D721Med (cell line): ENCODE data around the gene SOCS1.

ENCODE experiments used
- DNase-seq: peaks from one replicate; pipeline ENCODE4 v3.0.0; 2011; ENCODE audit warnings: low spot score; ENCODE audit not compliant: insufficient read length
- FAIRE-seq: peaks from 2 replicates; lab custom pipeline; 2011; peaks lifted over from hg19 to GRCh38; lab: Jason Lieb, UNC
- TF ChIP-seq, protein P1 (sequence below): IDR thresholded peaks from 2 replicates; pipeline ENCODE4 v1.5.1; 2012; ENCODE audit warnings: mild to moderate bottlenecking, control low read depth; ENCODE audit not compliant: insufficient read depth; ENCODE audit errors: missing control alignments

SOCS1 gene

DNA sequence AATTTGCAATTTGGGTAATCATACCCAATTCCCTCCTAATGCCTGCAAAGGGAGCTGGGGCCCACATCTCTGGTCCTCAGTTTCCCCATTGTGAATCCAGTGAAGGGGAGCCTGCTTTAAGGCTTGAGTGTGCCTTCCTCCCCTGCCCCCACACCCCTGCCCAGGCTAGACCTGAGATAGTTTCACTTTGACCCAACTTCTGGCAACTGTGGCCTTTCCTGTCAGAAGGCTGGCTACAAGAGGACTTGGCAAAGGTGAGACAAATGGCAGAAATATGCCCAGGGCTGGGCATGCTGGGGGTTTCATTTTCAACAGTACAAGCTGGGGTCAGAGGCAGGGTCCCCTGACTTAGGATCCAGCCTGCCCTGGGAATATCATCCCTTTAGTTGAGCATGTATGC is 10.0 kb downstream of the SOCS1 start:
- FAIRE-seq (no peak), DNase-seq (no peak)
- TF ChIP-seq, protein P1, sequence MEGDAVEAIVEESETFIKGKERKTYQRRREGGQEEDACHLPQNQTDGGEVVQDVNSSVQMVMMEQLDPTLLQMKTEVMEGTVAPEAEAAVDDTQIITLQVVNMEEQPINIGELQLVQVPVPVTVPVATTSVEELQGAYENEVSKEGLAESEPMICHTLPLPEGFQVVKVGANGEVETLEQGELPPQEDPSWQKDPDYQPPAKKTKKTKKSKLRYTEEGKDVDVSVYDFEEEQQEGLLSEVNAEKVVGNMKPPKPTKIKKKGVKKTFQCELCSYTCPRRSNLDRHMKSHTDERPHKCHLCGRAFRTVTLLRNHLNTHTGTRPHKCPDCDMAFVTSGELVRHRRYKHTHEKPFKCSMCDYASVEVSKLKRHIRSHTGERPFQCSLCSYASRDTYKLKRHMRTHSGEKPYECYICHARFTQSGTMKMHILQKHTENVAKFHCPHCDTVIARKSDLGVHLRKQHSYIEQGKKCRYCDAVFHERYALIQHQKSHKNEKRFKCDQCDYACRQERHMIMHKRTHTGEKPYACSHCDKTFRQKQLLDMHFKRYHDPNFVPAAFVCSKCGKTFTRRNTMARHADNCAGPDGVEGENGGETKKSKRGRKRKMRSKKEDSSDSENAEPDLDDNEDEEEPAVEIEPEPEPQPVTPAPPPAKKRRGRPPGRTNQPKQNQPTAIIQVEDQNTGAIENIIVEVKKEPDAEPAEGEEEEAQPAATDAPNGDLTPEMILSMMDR = no peak

DNA sequence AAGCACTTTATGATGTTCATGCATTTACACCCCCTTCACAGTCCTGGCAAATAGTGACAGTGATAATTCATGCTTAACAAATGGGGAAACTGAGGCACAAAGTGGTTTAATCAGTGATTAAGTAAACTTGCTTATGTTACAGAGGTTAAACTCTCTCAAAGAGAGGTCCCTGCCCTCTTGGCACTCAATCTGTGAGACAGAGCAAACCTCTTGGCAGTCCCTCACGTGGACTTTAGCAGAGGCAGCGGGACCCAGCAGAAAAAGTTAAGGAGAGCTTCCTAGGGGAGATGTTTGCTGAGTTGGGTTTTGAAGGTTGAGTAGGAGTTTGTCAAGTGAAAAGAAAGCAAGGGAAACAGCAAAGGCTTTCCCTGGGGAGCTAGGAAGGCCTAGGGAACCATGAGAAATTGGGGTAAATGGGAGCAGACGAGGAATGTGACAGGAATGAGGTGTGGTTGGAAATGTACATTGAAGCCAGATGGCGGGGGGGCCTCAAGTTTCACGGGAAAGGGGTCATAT is 10.7 kb downstream of the SOCS1 start:
- DNase-seq = no peak
- TF ChIP-seq, protein P1 = no peak

DNA sequence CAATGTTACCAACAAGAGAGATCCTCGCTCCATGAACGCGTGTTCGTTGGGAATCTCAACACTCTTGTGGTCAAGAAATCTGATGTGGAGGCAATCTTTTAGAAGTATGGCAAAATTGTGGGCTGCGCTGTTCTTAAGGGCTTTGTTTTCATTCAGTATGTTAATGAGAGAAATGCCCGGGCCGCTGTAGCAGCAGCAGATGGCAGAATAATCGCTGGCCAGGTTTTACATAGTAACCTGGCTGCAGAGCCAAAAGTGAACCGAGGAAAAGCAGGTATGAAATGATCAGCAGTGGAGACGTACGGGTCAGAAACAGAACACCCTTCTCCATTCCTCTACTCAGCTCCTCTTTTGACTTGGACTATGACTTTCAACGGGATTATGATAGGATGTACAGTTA is 13.3 kb downstream of the SOCS1 start:
- DNase-seq (no peak), FAIRE-seq (no peak)
- TF ChIP-seq, protein P1 = no peak

More for the DNA sequence above, 10.7 kb downstream of the SOCS1 start:
- FAIRE-seq = no peak

DNA sequence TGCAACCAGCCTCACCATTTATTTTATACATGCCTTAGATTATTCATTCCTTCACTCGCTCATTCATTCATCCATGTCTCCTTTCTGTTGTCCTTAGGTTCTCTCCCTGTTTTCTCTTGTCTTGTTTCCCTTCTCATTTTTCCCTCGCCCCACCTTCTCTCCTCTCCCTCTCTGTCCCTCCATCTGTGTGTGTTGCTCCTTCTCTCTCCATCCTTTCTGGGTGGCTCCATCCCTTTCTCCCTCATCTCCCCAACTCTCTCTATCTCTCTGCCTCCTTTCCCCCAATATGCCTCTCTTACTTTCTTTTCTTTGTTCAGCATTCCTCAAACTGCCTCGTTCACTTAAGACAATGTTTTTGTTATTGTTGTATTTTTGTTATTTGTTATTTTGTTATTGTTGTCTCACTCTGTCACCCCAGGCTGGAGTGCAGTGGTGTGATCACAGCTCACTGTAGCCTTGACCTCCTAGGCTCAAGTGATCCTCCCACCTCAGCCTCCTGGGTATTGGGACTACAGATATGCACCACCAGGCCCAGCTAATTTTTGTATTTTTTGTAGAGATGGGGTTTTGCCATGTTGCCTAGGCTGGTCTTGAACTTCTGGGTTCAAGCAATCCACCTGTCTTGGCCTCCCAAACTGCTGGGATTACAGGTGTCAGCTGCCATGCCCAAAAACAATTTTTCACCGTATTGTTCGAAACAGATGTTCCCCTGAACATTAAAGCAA is 14.4 kb downstream of the SOCS1 start:
- no peak for FAIRE-seq
- DNase-seq = no peak
- TF ChIP-seq, protein P1 = no peak

DNA sequence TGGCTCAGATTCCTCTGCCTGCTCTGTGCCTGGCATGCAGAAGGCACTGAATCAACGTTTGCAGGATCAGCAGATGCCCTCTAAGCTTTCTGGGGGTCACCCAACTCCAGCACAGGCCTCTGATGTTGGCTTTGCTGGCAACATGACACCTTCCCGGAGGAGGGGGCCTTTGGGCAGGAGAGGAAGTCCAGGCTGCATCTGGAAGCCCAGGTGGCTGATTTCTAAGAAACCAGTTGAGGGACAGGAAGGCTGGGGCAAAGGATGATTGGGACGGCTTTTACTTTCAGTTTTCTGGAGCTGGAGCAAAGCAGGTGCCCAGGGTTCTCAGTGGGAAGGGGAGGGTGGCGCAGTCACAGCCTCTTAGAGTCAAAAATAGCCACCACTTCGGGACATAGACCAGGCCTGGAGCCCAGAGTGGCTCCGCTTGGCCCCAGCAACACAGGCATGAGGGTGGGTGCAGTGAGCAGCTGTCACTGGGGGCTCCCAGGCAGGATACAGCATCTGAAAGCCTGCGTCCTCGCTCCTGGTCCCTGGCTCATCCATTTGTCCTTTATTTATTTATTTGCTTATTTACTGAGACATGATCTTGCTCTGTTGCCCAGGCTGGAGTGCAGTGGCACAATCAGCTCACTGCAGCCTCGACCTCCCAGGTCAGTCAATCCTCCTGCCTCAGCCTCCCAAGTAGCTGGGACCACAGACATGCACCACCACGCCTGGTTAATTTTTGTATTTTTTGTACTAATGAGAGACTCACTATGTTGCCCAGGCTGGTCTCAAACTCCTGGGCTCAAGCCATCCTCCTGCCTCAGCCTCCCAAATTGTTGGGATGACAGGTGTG is 15.1 kb downstream of the SOCS1 start:
- TF ChIP-seq, protein P1 = no peak
- DNase-seq = no peak
- no peak for FAIRE-seq

DNA sequence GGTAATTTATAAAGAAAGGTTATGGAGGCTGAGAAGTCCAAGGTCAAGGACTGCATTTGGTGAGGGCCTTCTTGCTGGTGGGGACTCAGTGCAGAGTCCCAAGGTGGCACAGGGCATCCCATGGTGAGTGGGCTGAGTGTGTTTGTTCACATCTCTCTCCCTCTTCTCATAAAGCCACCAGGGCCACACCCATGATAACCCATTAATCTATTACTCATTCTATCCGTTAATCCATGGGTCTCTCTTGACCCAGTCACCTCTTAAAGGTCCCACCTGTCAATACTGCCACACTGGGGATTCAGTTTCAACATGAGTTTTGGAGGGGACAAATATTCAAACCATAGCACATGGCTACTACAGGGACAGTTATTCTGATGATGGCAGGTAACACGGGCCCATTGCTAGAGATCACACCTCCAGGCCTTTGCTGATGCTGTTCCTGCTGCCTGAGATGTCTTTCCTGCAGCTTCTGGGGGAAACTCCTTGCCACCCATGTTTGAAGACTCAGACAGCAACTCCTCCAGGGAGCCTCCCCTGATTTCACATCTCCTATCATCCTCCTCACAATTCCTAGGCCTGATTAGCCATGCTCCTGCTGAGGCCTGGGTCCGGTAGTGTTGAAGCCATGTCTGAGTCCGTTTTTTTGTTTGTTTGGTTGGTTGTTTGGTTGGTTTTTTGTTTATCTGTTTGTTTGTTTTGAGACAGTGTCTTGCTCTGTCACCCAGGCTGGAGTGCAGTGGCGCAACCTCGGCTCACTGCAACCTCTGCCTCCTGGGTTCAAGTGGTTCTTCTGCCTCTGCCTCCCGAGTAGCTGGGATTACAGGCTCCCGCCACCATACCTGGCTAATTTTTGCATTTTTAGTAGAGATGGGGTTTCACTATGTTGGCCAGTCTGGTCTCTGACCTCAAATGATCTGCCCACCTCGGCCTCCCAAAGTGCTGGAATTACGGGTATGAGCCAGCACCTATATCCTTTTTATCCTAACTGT is 16.1 kb downstream of the SOCS1 start:
- DNase-seq (no peak), FAIRE-seq (no peak)
- TF ChIP-seq, protein P1 = no peak
